ENCODE measurements around the gene TNFSF12. TPM values are rescaled to one million over a fixed set of nuclear protein-coding genes. Genes with fewer than 3 reads are reported as not detected.

TNFSF12 gene
- total RNA-seq, 2 donors from 2014 or later, result 39.6 to 50.2 TPM

GRCh38 chr17:7588553-7589203 lies 39.8 kb downstream of the TNFSF12 start:
- no peak for DNase-seq (ENCODE audit: low spot score)
- Histone ChIP-seq H3K4me3 (peak overlapping the region; percentile 45 to 52), H3K27me3 (no peaks in the 10 kb centered on the region), H3K9me3 (no peaks in the 10 kb centered on the region), H3K4me1 (peaks cover 0 to 53% of the 10 kb centered on the region in 2 donors), H3K27ac (peak overlapping the region; percentile 77 to 81), H3K36me3 (peaks cover 30% of the 10 kb centered on the region)
- TF ChIP-seq CTCF (IDR thresholded peaks at IDR 0.05), result no peak

GRCh38 chr17:7589204-7589868 lies 40.5 kb downstream of the TNFSF12 start:
- Histone ChIP-seq H3K4me3 (peak overlapping the region; percentile 45 to 52), H3K4me1 (peaks cover 0 to 50% of the 10 kb centered on the region in 2 donors)
- DNase-seq (ENCODE audit: low spot score), result peak; percentile 89

GRCh38 chr17:7589891-7590691 lies 41.2 kb downstream of the TNFSF12 start, which contains the start of gene SOX15:
Gene SOX15 (minus strand): TSS chr17:7590094. CDS start chr17:7589676, 418 bp downstream.
- peak within 1 kb of the TSS; percentile 45 to 52 for H3K4me3 ChIP-seq
- H3K4me1 ChIP-seq, result peaks cover 0 to 43% of the 10 kb centered on the region in 2 donors
- peaks cover 44% of the 10 kb centered on the region for H3K36me3 ChIP-seq
- no peaks in the 10 kb centered on the region for H3K27me3 ChIP-seq
- DNase-seq (ENCODE audit: low spot score), result no peak
- H3K9me3 ChIP-seq, result no peaks in the 10 kb centered on the region
- H3K27ac ChIP-seq, result peak within 1 kb of the TSS; percentile 77 to 81
- TF ChIP-seq CTCF (IDR thresholded peaks at IDR 0.05), result no peak

More at GRCh38 chr17:7589204-7589868, 40.5 kb downstream of the TNFSF12 start:
- Histone ChIP-seq H3K36me3 (peaks cover 37% of the 10 kb centered on the region), H3K27ac (peak overlapping the region; percentile 77 to 81), H3K9me3 (no peaks in the 10 kb centered on the region), H3K27me3 (no peaks in the 10 kb centered on the region)
- TF ChIP-seq CTCF (IDR thresholded peaks at IDR 0.05), result peak; percentile 72 to 94

- Histone ChIP-seq H3K27ac (no peak overlapping the region), H3K9me3 (no peaks in the 10 kb centered on the region), H3K4me1 (peaks cover 0 to 36% of the 10 kb centered on the region in 2 donors), H3K27me3 (no peaks in the 10 kb centered on the region), H3K36me3 (peaks cover 51% of the 10 kb centered on the region), H3K4me3 (no peak overlapping the region)
- no peak for DNase-seq (ENCODE audit: low spot score)
- TF ChIP-seq CTCF (IDR thresholded peaks at IDR 0.05), result no peak
Observed at GRCh38 chr17:7590743-7591142, 41.9 kb downstream of the TNFSF12 start.

- H3K4me3 ChIP-seq, result no peak overlapping the region
- TF ChIP-seq CTCF (IDR thresholded peaks at IDR 0.05), result no peak
- no peak for DNase-seq (ENCODE audit: low spot score)
- H3K4me1 ChIP-seq, result peaks cover 0 to 35% of the 10 kb centered on the region in 2 donors
- H3K9me3 ChIP-seq, result no peaks in the 10 kb centered on the region
- H3K27ac ChIP-seq, result no peak overlapping the region
- H3K27me3 ChIP-seq, result no peaks in the 10 kb centered on the region
- H3K36me3 ChIP-seq, result peaks cover 59% of the 10 kb centered on the region
Observed at GRCh38 chr17:7591596-7591995, 42.7 kb downstream of the TNFSF12 start.
